GM23248 (cell line): ENCODE measurements around the gene DCHS2. TPM values are rescaled to one million over a fixed set of nuclear protein-coding genes. Genes with fewer than 3 reads are reported as not detected.
A peak's percentile ranks its signal among the peaks of the same experiment; 100 is the strongest.

ENCODE experiments used
- DNase-seq: peaks from one replicate; pipeline ENCODE4 v3.0.0-alpha.2; 2015
- H2AFZ ChIP-seq: fragments of 200-600 bp; sonication (generic); 2 replicates; pipeline ENCODE4 v1.6.1; 2016; ENCODE audit warnings: antibody characterized with exemption
- H3F3A ChIP-seq: fragments of 200-600 bp; sonication (generic); 2 replicates; pipeline ENCODE4 v1.6.1; 2016; ENCODE audit warnings: mild to moderate bottlenecking, antibody characterized with exemption, mixed run types; ENCODE audit not compliant: insufficient read depth
- H3K27ac ChIP-seq: fragments of 200-600 bp; sonication (generic); 2 replicates; pipeline ENCODE4 v1.5.1; 2016; ENCODE audit warnings: mild to moderate bottlenecking
- H3K27me3 ChIP-seq: fragments of 200-600 bp; sonication (generic); replicated peaks from 2 replicates; pipeline ENCODE4 v1.6.1; 2016; ENCODE audit warnings: mild to moderate bottlenecking; ENCODE audit not compliant: insufficient read depth
- H3K36me3 ChIP-seq: fragments of 200-600 bp; sonication (generic); 2 replicates; pipeline ENCODE4 v1.6.1; 2016; ENCODE audit warnings: low read depth, mild to moderate bottlenecking
- H3K4me1 ChIP-seq: fragments of 200-600 bp; sonication (generic); 2 replicates; pipeline ENCODE4 v1.6.1; 2016; ENCODE audit warnings: mild to moderate bottlenecking; ENCODE audit not compliant: insufficient read depth
- H3K4me2 ChIP-seq: fragments of 200-600 bp; sonication (generic); one replicate; pipeline ENCODE4 v1.6.1; 2016; ENCODE audit warnings: mild to moderate bottlenecking; ENCODE audit not compliant: unreplicated experiment
- H3K4me3 ChIP-seq: fragments of 200-600 bp; sonication (generic); 2 replicates; pipeline ENCODE4 v1.5.1; 2016; ENCODE audit warnings: mild to moderate bottlenecking
- H3K79me2 ChIP-seq: fragments of 200-600 bp; sonication (generic); 2 replicates; pipeline ENCODE4 v1.6.1; 2016; ENCODE audit warnings: mild to moderate bottlenecking; ENCODE audit not compliant: insufficient read depth
- H3K9ac ChIP-seq: fragments of 200-600 bp; sonication (generic); 2 replicates; pipeline ENCODE4 v1.6.1; 2016; ENCODE audit warnings: mild to moderate bottlenecking
- H3K9me2 ChIP-seq: fragments of 200-600 bp; sonication (generic); 2 replicates; pipeline ENCODE4 v1.6.1; 2016; ENCODE audit warnings: mixed run types, mild to moderate bottlenecking, moderate library complexity; ENCODE audit not compliant: insufficient read depth
- H3K9me3 ChIP-seq: fragments of 200-600 bp; sonication (generic); one replicate; pipeline ENCODE4 v1.6.1; 2017; ENCODE audit warnings: low read depth
- H4K20me1 ChIP-seq: fragments of 200-600 bp; sonication (generic); 2 replicates; pipeline ENCODE4 v1.6.0; 2016; ENCODE audit not compliant: insufficient read depth
- EZH2 ChIP-seq: fragments of 200-600 bp; sonication (generic); IDR thresholded peaks from 2 replicates; pipeline ENCODE4 v1.6.1; 2018; ENCODE audit warnings: antibody characterized with exemption, mild to moderate bottlenecking; ENCODE audit not compliant: insufficient read depth, poor library complexity, severe bottlenecking
- EZH2phosphoT487 ChIP-seq: fragments of 200-600 bp; sonication (generic); IDR thresholded peaks from 2 replicates; pipeline ENCODE4 v1.6.1; 2018; ENCODE audit warnings: antibody characterized with exemption, moderate library complexity, mild to moderate bottlenecking, low read depth; ENCODE audit not compliant: insufficient read depth
- WGBS, 2 experiments: methylation state at CpG; one replicate each; pipeline ENCODE4 v1.1.6; 2015 to 2017; ENCODE audit warnings: low lambda C conversion rate in 2 of 2, low coverage in 1 of 2; ENCODE audit errors: missing lambda C conversion rate in 2 of 2; 5-methylcytosine and 5-hydroxymethylcytosine counted together
- in situ Hi-C: fragments of 300-500 bp; cut with MboI; formaldehyde crosslinking; loops from 2 replicates; pipeline ENCODE4 v1.15.0; 2020
- polyA plus RNA-seq: library from polyadenylated mRNA; unstranded; fragments of >200 nt; fragmentation: Nextera tagmentation; extraction: Ambion mirVana; gene quantifications from 2 replicates; pipeline ENCODE4 v1.2.1, GENCODE V29; 2016
- total RNA-seq: library from RNA; depleted of rRNA; stranded (reverse); fragments of >200 nt; shearing (Covaris generic); gene quantifications from 2 replicates; pipeline ENCODE4 v1.2.3, GENCODE V29; 2014

DCHS2 gene
- total and polyA plus RNA-seq, 2 experiments from 2014 or later: not detected

- in situ Hi-C loops: no loop called here
- WGBS, 2 experiments: 84 to 86% methylated on average over 4 of the region's 4 CpGs
- DNase-seq: peak; percentile 17
- no peaks in the 10 kb centered on the region for H3K9me3 ChIP-seq
- no peak overlapping the region for H3K4me2 ChIP-seq
- H3K36me3 ChIP-seq: no peaks in the 10 kb centered on the region
- H3K79me2 ChIP-seq: no peaks in the 10 kb centered on the region
- TF ChIP-seq EZH2: no peak
- no peak for TF ChIP-seq EZH2phosphoT487
- no peak overlapping the region for H2AFZ ChIP-seq
- peaks cover 22% of the 10 kb centered on the region for H3K4me1 ChIP-seq
- no peak overlapping the region for H3K4me3 ChIP-seq
- no peak overlapping the region for H3K9ac ChIP-seq
- no peak overlapping the region for H3K27ac ChIP-seq
- no peaks in the 10 kb centered on the region for H4K20me1 ChIP-seq
- H3K27me3 ChIP-seq: no peaks in the 10 kb centered on the region
- no peaks in the 10 kb centered on the region for H3F3A ChIP-seq
- H3K9me2 ChIP-seq: no peaks in the 10 kb centered on the region
These were observed 257.0 kb downstream of the DCHS2 start for GRCh38 chr4:154234576-154234975.

GRCh38 chr4:154231806-154232478 lies 259.7 kb downstream of the DCHS2 start:
- DNase-seq: peak; percentile 50
- Histone ChIP-seq H3F3A (no peaks in the 10 kb centered on the region), H2AFZ (0 out of 2 replicates have a peak overlapping the region, but pooled peaks have one; percentile 26), H3K4me1 (peaks cover 22% of the 10 kb centered on the region), H3K4me3 (peak overlapping the region; percentile 32; the same call in 1 of the 2 replicates), H3K79me2 (no peaks in the 10 kb centered on the region), H3K9me3 (no peaks in the 10 kb centered on the region), H3K4me2 (peak overlapping the region; percentile 39), H3K9ac (no peak overlapping the region), H3K36me3 (no peaks in the 10 kb centered on the region), H4K20me1 (no peaks in the 10 kb centered on the region), H3K27me3 (no peaks in the 10 kb centered on the region), H3K9me2 (no peaks in the 10 kb centered on the region), H3K27ac (no peak overlapping the region)
- TF ChIP-seq EZH2phosphoT487: no peak
- no peak for TF ChIP-seq EZH2
- in situ Hi-C loops: no loop called here
- WGBS, 2 experiments: 45 to 62% methylated on average over 2 of the region's 2 CpGs

- in situ Hi-C loops: no loop called here
- Histone ChIP-seq H3K27me3 (no peaks in the 10 kb centered on the region), H3K27ac (no peak overlapping the region), H3K9me2 (no peaks in the 10 kb centered on the region), H4K20me1 (no peaks in the 10 kb centered on the region), H3F3A (no peaks in the 10 kb centered on the region), H3K79me2 (no peaks in the 10 kb centered on the region), H3K9me3 (no peaks in the 10 kb centered on the region), H3K4me3 (no peak overlapping the region), H3K4me1 (peaks cover 22% of the 10 kb centered on the region), H3K4me2 (no peak overlapping the region), H3K36me3 (no peaks in the 10 kb centered on the region), H2AFZ (no peak overlapping the region), H3K9ac (no peak overlapping the region)
- 97 to 99% methylated on average over 3 of the region's 3 CpGs for WGBS, 2 experiments
- no peak for DNase-seq
- TF ChIP-seq EZH2: no peak
- no peak for TF ChIP-seq EZH2phosphoT487
These were observed 260.9 kb downstream of the DCHS2 start for GRCh38 chr4:154230723-154231122.

- DNase-seq: peak; percentile 29
These were observed 261.5 kb downstream of the DCHS2 start for GRCh38 chr4:154230091-154230490.

GRCh38 chr4:154222875-154223274 lies 268.7 kb downstream of the DCHS2 start:
- H3K9ac ChIP-seq: no peak overlapping the region
- H4K20me1 ChIP-seq: no peaks in the 10 kb centered on the region
- H3K4me3 ChIP-seq: no peak overlapping the region
- H3K9me2 ChIP-seq: no peaks in the 10 kb centered on the region
- H3K4me2 ChIP-seq: no peak overlapping the region
- in situ Hi-C loops: no loop called here
- DNase-seq: no peak
- no peak for TF ChIP-seq EZH2
- TF ChIP-seq EZH2phosphoT487: no peak
- H3K27ac ChIP-seq: no peak overlapping the region
- no peaks in the 10 kb centered on the region for H3K9me3 ChIP-seq
- no peaks in the 10 kb centered on the region for H3F3A ChIP-seq
- H3K27me3 ChIP-seq: no peaks in the 10 kb centered on the region
- no peak overlapping the region for H2AFZ ChIP-seq
- no peaks in the 10 kb centered on the region for H3K4me1 ChIP-seq
- H3K36me3 ChIP-seq: no peaks in the 10 kb centered on the region; the same call in 1 of the 2 replicates
- H3K79me2 ChIP-seq: no peaks in the 10 kb centered on the region

More at GRCh38 chr4:154230091-154230490, 261.5 kb downstream of the DCHS2 start:
- H3K9ac ChIP-seq: no peak overlapping the region
- H3K4me1 ChIP-seq: peaks cover 22% of the 10 kb centered on the region
- 4% methylated on average over 2 of the region's 2 CpGs for WGBS, 2 experiments
- no peak overlapping the region for H3K4me2 ChIP-seq
- no peaks in the 10 kb centered on the region for H3K36me3 ChIP-seq
- H4K20me1 ChIP-seq: no peaks in the 10 kb centered on the region
- no peaks in the 10 kb centered on the region for H3K79me2 ChIP-seq
- H3K27ac ChIP-seq: no peak overlapping the region
- H3K27me3 ChIP-seq: no peaks in the 10 kb centered on the region
- no peak overlapping the region for H3K4me3 ChIP-seq
- in situ Hi-C loops: no loop called here
- no peak for TF ChIP-seq EZH2
- no peak for TF ChIP-seq EZH2phosphoT487
- H2AFZ ChIP-seq: no peak overlapping the region
- no peaks in the 10 kb centered on the region for H3F3A ChIP-seq
- no peaks in the 10 kb centered on the region for H3K9me2 ChIP-seq
- H3K9me3 ChIP-seq: no peaks in the 10 kb centered on the region
